H9 (cell line): Measurements from ENCODE around the gene ST14. TPM values are rescaled to one million over a fixed set of nuclear protein-coding genes. Genes with fewer than 3 reads are reported as not detected.

Experiments
- DNase-seq: peaks from one replicate; pipeline ENCODE4 v3.0.0-alpha.2; 2017
- H2AFZ ChIP-seq: one replicate; pipeline ENCODE4 v1.6.1; 2013; ENCODE audit warnings: mild to moderate bottlenecking, low read length, control low read depth, moderate library complexity
- H2AK5ac ChIP-seq: 2 replicates; pipeline ENCODE4 v1.6.1; 2013; ENCODE audit warnings: low read length, control low read depth, mixed read lengths; ENCODE audit not compliant: insufficient read length
- H2BK120ac ChIP-seq: one replicate; pipeline ENCODE4 v1.6.1; 2013; ENCODE audit warnings: low read depth, mild to moderate bottlenecking, low read length, control low read depth, inconsistent platforms; ENCODE audit not compliant: poor library complexity, severe bottlenecking
- H2BK12ac ChIP-seq: 2 replicates; pipeline ENCODE4 v1.6.1; 2013; ENCODE audit warnings: low read length, control low read depth, mixed read lengths, low read depth; ENCODE audit not compliant: insufficient read length
- H2BK15ac ChIP-seq: 2 replicates; pipeline ENCODE4 v1.6.1; 2013; ENCODE audit warnings: low read depth, low read length, control low read depth
- H2BK20ac ChIP-seq: one replicate; pipeline ENCODE4 v1.6.1; 2013; ENCODE audit warnings: low read depth, mild to moderate bottlenecking, low read length, control low read depth, inconsistent platforms; ENCODE audit not compliant: poor library complexity, severe bottlenecking
- H2BK5ac ChIP-seq: 2 replicates; pipeline ENCODE4 v1.6.1; 2013; ENCODE audit warnings: low read length, control low read depth, mixed read lengths; ENCODE audit not compliant: insufficient read length
- H3K14ac ChIP-seq: 2 replicates; pipeline ENCODE4 v1.6.1; 2013; ENCODE audit warnings: low read length, control low read depth; ENCODE audit not compliant: insufficient read depth
- H3K18ac ChIP-seq: 2 replicates; pipeline ENCODE4 v1.6.1; 2013; ENCODE audit warnings: low read depth, mild to moderate bottlenecking, mixed read lengths, low read length, control low read depth; ENCODE audit not compliant: insufficient read length
- H3K23ac ChIP-seq: 2 replicates; pipeline ENCODE4 v1.6.1; 2013; ENCODE audit warnings: low read length, control low read depth, mixed read lengths, low read depth; ENCODE audit not compliant: insufficient read length
- H3K23me2 ChIP-seq: 2 replicates; pipeline ENCODE4 v1.6.1; 2013; ENCODE audit warnings: low read depth, mild to moderate bottlenecking, mixed read lengths, low read length, control low read depth; ENCODE audit not compliant: insufficient read length, poor library complexity, severe bottlenecking
- H3K27ac ChIP-seq: 2 replicates; pipeline ENCODE4 v1.5.1; 2013; ENCODE audit warnings: low read length, control low read depth, mixed read lengths, low read depth; ENCODE audit not compliant: insufficient read length
- H3K27me3 ChIP-seq: 2 replicates; pipeline ENCODE4 v1.6.1; 2013; ENCODE audit warnings: low read length, control low read depth, inconsistent platforms; ENCODE audit not compliant: insufficient read depth
- H3K4ac ChIP-seq: 2 replicates; pipeline ENCODE4 v1.6.1; 2013; ENCODE audit warnings: low read depth, mild to moderate bottlenecking, control low read depth, inconsistent platforms, low read length, moderate library complexity
- H3K4me1 ChIP-seq: 2 replicates; pipeline ENCODE4 v1.6.1; 2013; ENCODE audit warnings: low read length, control low read depth, inconsistent platforms; ENCODE audit not compliant: insufficient read depth
- H3K4me2 ChIP-seq: 2 replicates; pipeline ENCODE4 v1.6.1; 2013; ENCODE audit warnings: low read length, control low read depth, mixed read lengths; ENCODE audit not compliant: insufficient read length, insufficient read depth
- H3K56ac ChIP-seq: 2 replicates; pipeline ENCODE4 v1.6.1; 2013; ENCODE audit warnings: low read depth, mild to moderate bottlenecking, mixed read lengths, low read length, control low read depth; ENCODE audit not compliant: insufficient read length
- H3K79me1 ChIP-seq: 2 replicates; pipeline ENCODE4 v1.6.1; 2013; ENCODE audit warnings: low read depth, mild to moderate bottlenecking, moderate library complexity, low read length, control low read depth, inconsistent platforms; ENCODE audit not compliant: insufficient read depth, poor library complexity, severe bottlenecking
- H3K79me2 ChIP-seq: 2 replicates; pipeline ENCODE4 v1.6.1; 2013; ENCODE audit warnings: low read length, control low read depth, inconsistent platforms; ENCODE audit not compliant: insufficient read depth
- H3K9ac ChIP-seq: 2 replicates; pipeline ENCODE4 v1.6.1; 2013; ENCODE audit warnings: low read length, control low read depth, mixed read lengths; ENCODE audit not compliant: insufficient read length; ENCODE audit errors: extremely low read depth
- H3K9me3 ChIP-seq: one replicate; pipeline ENCODE4 v1.6.1; 2013; ENCODE audit warnings: low read depth, low read length, inconsistent platforms; ENCODE audit not compliant: control insufficient read depth
- H3T11ph ChIP-seq: one replicate; pipeline ENCODE4 v1.6.1; 2013; ENCODE audit warnings: mild to moderate bottlenecking, low read length, control low read depth, inconsistent platforms
- H4K20me1 ChIP-seq: one replicate; pipeline ENCODE4 v1.6.1; 2013; ENCODE audit not compliant: control insufficient read depth, insufficient read length, insufficient read depth
- H4K5ac ChIP-seq: 2 replicates; pipeline ENCODE4 v1.6.1; 2013; ENCODE audit warnings: low read depth, mild to moderate bottlenecking, mixed read lengths, low read length, control low read depth; ENCODE audit not compliant: insufficient read length
- H4K8ac ChIP-seq: replicated peaks from 2 replicates; pipeline ENCODE4 v1.6.1; 2013; ENCODE audit warnings: low read length, control low read depth, mixed read lengths, low read depth; ENCODE audit not compliant: insufficient read length
- H4K91ac ChIP-seq: 2 replicates; pipeline ENCODE4 v1.6.1; 2013; ENCODE audit warnings: low read depth, mild to moderate bottlenecking, moderate library complexity, mixed read lengths, low read length, control low read depth; ENCODE audit not compliant: insufficient read length
- H3K27ac Mint-ChIP-seq, 3 experiments: 2 replicates in 2 of 3; 3 replicates in 1 of 3; pipeline ENCODE4 v1.8.0; 2020 to 2021; ENCODE audit warnings: mixed read lengths in 3 of 3, mild to moderate bottlenecking in 1 of 3, moderate library complexity in 1 of 3
- H3K27me3 Mint-ChIP-seq: 2 replicates; pipeline ENCODE4 v1.8.0; 2021; ENCODE audit warnings: low read depth, mild to moderate bottlenecking, moderate library complexity, mixed read lengths
- H3K36me3 Mint-ChIP-seq, 3 experiments: 2 replicates in 2 of 3; 3 replicates in 1 of 3; pipeline ENCODE4 v1.8.0; 2020 to 2021; ENCODE audit warnings: low read depth in 3 of 3, mixed read lengths in 3 of 3; ENCODE audit not compliant: insufficient read depth in 1 of 3
- H3K4me1 Mint-ChIP-seq, 2 experiments: 2 replicates each; pipeline ENCODE4 v1.8.0; 2020; ENCODE audit warnings: mixed read lengths in 2 of 2
- H3K4me3 Mint-ChIP-seq, 2 experiments: 2 replicates in 1 of 2; 3 replicates in 1 of 2; pipeline ENCODE4 v1.8.0; 2020 to 2021; ENCODE audit warnings: mild to moderate bottlenecking in 2 of 2, mixed read lengths in 2 of 2, moderate library complexity in 1 of 2
- H3K9me3 Mint-ChIP-seq, 2 experiments: 2 replicates in 1 of 2; 3 replicates in 1 of 2; pipeline ENCODE4 v1.8.0; 2020; ENCODE audit warnings: mild to moderate bottlenecking in 2 of 2, mixed read lengths in 2 of 2, moderate library complexity in 1 of 2
- WGBS: extraction: QIAGEN DNeasy Blood & Tissue Kit; methylation state at CpG from one replicate; pipeline ENCODE4 v1.1.7; 2013; ENCODE audit warnings: missing lambda C conversion rate, low lambda C conversion rate, mixed read lengths; ENCODE audit not compliant: insufficient read length; ENCODE audit errors: extremely low coverage; 5-methylcytosine and 5-hydroxymethylcytosine counted together
- total RNA-seq: library from RNA; stranded (reverse); gene quantifications from 2 replicates; pipeline ENCODE4 v1.2.1, GENCODE V29; 2021
- TF ChIP-seq, protein P1 (sequence below): fragments of 200-600 bp; sonication (generic); conservative IDR thresholded peaks from 3 replicates; pipeline ENCODE4 v1.8.0; 2021; ENCODE audit warnings: antibody characterized with exemption, mild to moderate bottlenecking

The ST14 gene
- total RNA-seq, 1 experiment from 2014 or later, result 22.4 TPM

DNA sequence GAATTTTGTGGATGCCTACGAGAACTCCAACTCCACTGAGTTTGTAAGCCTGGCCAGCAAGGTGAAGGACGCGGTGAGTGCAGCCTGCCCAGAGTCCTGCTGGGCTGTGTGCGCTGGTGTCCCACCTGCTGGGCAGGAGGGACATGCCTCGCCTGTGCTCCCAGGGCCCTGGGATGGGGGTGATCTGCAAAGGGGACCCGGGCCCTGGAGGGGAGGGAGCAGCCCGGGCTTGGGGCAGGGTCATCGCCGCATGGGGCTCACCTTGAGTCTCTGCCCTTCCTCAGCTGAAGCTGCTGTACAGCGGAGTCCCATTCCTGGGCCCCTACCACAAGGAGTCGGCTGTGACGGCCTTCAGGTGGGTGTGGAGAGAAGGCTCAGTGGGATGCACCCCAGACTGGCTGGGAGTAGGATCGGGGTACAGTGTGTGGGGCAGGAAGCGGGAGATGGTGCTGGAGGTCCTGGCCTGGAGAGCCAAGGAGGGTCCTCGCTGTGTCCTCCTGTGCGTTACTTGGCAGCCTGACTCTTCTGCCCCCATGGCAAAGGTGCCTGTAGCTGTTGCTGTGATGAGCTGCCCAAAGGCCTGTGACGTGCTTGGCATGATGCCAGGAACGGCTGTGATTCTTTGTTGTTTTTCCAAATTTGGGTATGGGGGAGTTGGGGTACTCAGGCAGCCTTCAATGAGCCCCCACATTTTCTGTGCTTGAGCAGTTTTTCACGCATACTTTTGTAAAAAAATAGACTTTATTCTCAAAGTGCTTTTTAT, 29.2 kb downstream of the ST14 start:
- H3T11ph ChIP-seq, result no peak overlapping the region

More for the DNA sequence above, 29.2 kb downstream of the ST14 start:
- Histone ChIP-seq H3K4me1 (peaks cover 2% of the 10 kb centered on the region; the same call in 1 of the 2 replicates), H3K27me3 (no peaks in the 10 kb centered on the region), H3K56ac (no peak overlapping the region), H3K14ac (no peak overlapping the region), H2BK5ac (no peak overlapping the region), H3K79me1 (no peaks in the 10 kb centered on the region), H2BK12ac (no peak overlapping the region), H3K79me2 (no peaks in the 10 kb centered on the region), H3K18ac (no peak overlapping the region), H3K27ac (no peak overlapping the region), H4K91ac (no peak overlapping the region), H2BK120ac (no peak overlapping the region), H4K20me1 (no peaks in the 10 kb centered on the region), H3K9me3 (no peaks in the 10 kb centered on the region), H4K5ac (no peak overlapping the region), H3K4me2 (no peak overlapping the region), H3K4ac (no peak overlapping the region), H2BK15ac (no peak overlapping the region), H4K8ac (no peak overlapping the region), H3K9ac (no peak overlapping the region), H2AK5ac (no peak overlapping the region), H3K23me2 (no peaks in the 10 kb centered on the region), H3K23ac (no peak overlapping the region), H2AFZ (no peak overlapping the region), H2BK20ac (no peak overlapping the region)
- peak overlapping the region in 2 of 3 experiments; percentile 61 to 84; a peak in 2 of 7 replicates for H3K27ac Mint-ChIP-seq
- H3K27me3 Mint-ChIP-seq, result no peaks in the 10 kb centered on the region
- H3K4me3 Mint-ChIP-seq, result no peak overlapping the region
- peaks cover 0 to 6% (median 0%) of the 10 kb centered on the region in 3 experiments; a peak in 2 of 7 replicates for H3K36me3 Mint-ChIP-seq
- no CpG with 5 or more reads among the region's 19 CpGs for WGBS
- peaks cover 3 to 11% of the 10 kb centered on the region in 2 experiments for H3K4me1 Mint-ChIP-seq
- TF ChIP-seq, protein P1, sequence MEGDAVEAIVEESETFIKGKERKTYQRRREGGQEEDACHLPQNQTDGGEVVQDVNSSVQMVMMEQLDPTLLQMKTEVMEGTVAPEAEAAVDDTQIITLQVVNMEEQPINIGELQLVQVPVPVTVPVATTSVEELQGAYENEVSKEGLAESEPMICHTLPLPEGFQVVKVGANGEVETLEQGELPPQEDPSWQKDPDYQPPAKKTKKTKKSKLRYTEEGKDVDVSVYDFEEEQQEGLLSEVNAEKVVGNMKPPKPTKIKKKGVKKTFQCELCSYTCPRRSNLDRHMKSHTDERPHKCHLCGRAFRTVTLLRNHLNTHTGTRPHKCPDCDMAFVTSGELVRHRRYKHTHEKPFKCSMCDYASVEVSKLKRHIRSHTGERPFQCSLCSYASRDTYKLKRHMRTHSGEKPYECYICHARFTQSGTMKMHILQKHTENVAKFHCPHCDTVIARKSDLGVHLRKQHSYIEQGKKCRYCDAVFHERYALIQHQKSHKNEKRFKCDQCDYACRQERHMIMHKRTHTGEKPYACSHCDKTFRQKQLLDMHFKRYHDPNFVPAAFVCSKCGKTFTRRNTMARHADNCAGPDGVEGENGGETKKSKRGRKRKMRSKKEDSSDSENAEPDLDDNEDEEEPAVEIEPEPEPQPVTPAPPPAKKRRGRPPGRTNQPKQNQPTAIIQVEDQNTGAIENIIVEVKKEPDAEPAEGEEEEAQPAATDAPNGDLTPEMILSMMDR, result no peak
- H3K9me3 Mint-ChIP-seq, result no peaks in the 10 kb centered on the region
- no peak for DNase-seq
